Purkinje cell (primary cell): Measurements from ENCODE around the gene CCT6B. TPM values are rescaled to one million over a fixed set of nuclear protein-coding genes. Genes with fewer than 3 reads are reported as not detected.

Experiments used
- polyA plus RNA-seq: library from polyadenylated mRNA; unstranded; fragments of >200 nt; fragmentation: Nextera tagmentation; gene quantifications from 2 replicates; pipeline ENCODE4 v1.2.1, GENCODE V29; 2014

CCT6B gene, protein sequence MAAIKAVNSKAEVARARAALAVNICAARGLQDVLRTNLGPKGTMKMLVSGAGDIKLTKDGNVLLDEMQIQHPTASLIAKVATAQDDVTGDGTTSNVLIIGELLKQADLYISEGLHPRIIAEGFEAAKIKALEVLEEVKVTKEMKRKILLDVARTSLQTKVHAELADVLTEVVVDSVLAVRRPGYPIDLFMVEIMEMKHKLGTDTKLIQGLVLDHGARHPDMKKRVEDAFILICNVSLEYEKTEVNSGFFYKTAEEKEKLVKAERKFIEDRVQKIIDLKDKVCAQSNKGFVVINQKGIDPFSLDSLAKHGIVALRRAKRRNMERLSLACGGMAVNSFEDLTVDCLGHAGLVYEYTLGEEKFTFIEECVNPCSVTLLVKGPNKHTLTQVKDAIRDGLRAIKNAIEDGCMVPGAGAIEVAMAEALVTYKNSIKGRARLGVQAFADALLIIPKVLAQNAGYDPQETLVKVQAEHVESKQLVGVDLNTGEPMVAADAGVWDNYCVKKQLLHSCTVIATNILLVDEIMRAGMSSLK
- polyA plus RNA-seq: 5.4 and 7.0 TPM in 2 replicates

DNA sequence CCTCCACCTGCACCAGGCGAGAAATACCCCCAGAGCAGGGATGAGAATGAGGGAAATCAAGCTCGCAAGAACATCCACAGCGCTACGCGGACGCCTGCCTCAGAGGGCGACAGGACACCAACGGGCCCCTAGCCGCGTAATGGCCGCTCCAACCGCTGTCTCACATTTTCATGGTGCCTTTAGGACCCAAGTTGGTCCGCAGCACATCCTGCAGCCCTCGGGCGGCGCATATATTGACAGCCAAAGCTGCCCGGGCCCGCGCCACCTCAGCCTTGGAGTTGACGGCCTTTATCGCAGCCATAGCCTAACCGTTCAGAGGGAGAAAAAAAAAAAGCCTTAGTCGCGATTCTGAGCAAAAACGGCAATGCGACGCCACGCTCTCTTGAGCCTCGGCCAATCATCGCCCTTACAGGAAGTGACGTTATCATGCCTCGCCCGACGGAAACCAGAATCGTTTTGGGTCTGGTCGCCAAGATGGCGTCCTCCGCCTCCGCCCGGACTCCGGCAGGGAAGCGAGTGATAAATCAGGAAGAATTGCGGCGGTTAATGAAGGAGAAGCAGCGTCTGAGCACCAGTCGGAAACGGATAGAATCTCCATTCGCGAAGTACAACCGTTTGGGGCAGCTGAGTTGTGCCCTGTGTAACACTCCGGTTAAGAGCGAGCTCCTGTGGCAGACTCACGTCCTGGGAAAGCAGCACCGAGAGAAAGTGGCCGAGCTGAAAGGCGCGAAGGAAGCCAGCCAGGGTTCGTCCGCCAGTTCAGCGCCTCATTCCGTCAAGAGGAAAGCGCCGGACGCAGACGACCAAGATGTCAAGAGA lies at the start of gene CCT6B, which contains the start of gene ZNF830:
TSS of gene CCT6B (minus strand) at position 368 of the 819 bp plus-strand sequence. CDS start at position 301, 67 bp downstream.
TSS of gene ZNF830 (plus strand) at position 448 of the 819 bp plus-strand sequence. CDS start at position 475, 27 bp downstream.

DNA sequence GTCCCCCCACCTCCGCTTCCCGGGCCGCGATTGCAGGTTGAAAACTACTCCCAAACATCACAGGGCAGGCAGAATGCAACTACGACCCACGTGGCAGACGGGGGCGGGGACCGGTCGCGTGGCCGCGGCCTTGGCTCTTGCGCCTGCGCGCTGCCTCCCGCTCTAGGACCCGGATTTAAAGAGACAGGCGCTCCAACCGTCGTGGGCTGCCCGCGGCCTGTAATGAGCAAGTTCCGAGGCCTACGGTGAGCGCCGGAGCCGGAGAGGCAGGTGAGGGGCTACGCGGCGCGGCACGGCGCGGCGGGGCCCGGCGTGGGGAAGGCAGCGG lies 19.1 kb upstream of the CCT6B start, which contains the start of gene LIG3:
TSS of gene LIG3 (plus strand) at position 160 of the 328 bp plus-strand sequence. CDS start 2,494 bp downstream, outside the sequence.

Other genes starting within 250 kb of the CCT6B start
- 13.1 and 15.5 TPM in 2 replicates for gene ZNF830, start 80 bp upstream of the CCT6B start, polyA plus RNA-seq
- 8.4 and 10.0 TPM in 2 replicates for gene LIG3, start 19.1 kb upstream of the CCT6B start, polyA plus RNA-seq
- 0.69 TPM in 1 of 2 replicates, not detected in the other for gene RFFL, start 102.2 kb upstream of the CCT6B start, polyA plus RNA-seq
- 4.2 and 5.1 TPM in 2 replicates for gene RAD51D, start 158.4 kb upstream of the CCT6B start, polyA plus RNA-seq
- gene FNDC8, start 160.2 kb upstream of the CCT6B start, polyA plus RNA-seq: not detected in 2 replicates
- 1.1 and 2.9 TPM in 2 replicates for gene NLE1, start 180.8 kb upstream of the CCT6B start, polyA plus RNA-seq
- not detected in 2 replicates for gene UNC45B, start 186.4 kb upstream of the CCT6B start, polyA plus RNA-seq
- gene SLC35G3, start 232.9 kb upstream of the CCT6B start, polyA plus RNA-seq: not detected in 2 replicates